Esophagus squamous epithelium (tissue), 4 donors: ENCODE data around the gene CDK17.

ENCODE experiments used
- CTCF ChIP-seq, 6 experiments: fragments of 450-650 bp in 4 of 6; fragments of 200-600 bp in 2 of 6; sonication (generic) in 2 of 6; IDR thresholded peaks; one replicate each; pipeline ENCODE4 v1.5.1; 2016 to 2019; ENCODE audit warnings: antibody characterized with exemption in 6 of 6, mild to moderate bottlenecking in 4 of 6, moderate library complexity in 4 of 6
- POLR2A ChIP-seq, 4 donors: fragments of 450-650 bp; IDR thresholded peaks; one replicate each; pipeline ENCODE4 v1.6.1; 2017; ENCODE audit warnings: antibody characterized with exemption in 4 of 4, mild to moderate bottlenecking in 4 of 4, moderate library complexity in 3 of 4

- TF ChIP-seq CTCF (IDR thresholded peaks at IDR 0.05) (no peak), POLR2A (IDR thresholded peaks at IDR 0.05) (no peak)
Observed at GRCh38 chr12:96235484-96235826, 164.8 kb downstream of the CDK17 start.
